ENCODE results near the gene GNA14.

GRCh38 chr9:77587851-77588250 lies 60.3 kb downstream of the GNA14 start:
- TF ChIP-seq CTCF (IDR thresholded peaks at IDR 0.05) (no peak), POLR2A (IDR thresholded peaks at IDR 0.05) (no peak)

All from thyroid gland (tissue), 4 donors.